ENCODE data around the gene AQP12A.

DNA sequence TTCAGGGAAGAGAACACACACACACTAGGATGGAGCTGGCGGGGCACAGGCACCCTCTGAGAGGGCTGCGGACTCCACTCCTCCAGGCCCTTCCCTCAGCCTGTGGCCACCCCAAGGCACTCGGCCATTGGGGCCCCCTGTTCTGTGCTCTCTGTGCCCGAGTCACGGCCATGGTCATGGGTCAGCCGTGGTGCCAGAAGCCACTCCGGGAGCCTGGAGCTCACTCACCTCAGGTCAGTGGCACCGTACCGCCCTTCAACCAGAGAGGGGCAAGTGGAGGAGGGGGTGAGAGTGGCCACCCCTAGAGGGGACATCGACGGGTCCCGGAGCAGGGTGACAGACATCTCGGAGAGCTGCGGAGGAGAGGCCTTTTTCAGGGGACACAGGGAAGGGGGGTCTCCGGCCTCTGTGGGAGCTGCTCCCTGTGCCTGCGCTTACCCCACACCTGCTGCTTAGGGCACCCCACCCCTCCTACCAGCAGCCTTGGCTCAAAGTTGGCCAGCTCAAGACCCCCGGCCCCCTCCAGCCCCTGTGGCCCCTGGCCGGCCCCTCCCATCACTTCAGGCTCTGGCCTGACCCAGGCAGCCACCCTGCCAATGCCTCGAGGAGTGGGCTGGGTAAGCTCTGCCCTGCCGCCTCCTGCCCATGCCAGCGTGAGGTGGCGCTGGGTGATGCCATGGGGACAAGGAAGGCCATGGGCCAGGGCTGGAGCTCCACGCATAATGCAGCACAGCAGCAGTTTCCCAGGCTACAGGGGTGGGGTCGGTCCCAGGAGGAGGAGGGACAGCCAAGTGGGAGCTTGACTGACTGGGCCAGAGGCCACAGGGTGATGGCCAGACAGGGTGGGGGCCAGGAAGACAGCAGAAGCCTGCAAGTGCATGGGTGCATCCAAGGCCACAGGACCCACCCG is 29.3 kb downstream of the AQP12A start:
- TF ChIP-seq, protein P1, sequence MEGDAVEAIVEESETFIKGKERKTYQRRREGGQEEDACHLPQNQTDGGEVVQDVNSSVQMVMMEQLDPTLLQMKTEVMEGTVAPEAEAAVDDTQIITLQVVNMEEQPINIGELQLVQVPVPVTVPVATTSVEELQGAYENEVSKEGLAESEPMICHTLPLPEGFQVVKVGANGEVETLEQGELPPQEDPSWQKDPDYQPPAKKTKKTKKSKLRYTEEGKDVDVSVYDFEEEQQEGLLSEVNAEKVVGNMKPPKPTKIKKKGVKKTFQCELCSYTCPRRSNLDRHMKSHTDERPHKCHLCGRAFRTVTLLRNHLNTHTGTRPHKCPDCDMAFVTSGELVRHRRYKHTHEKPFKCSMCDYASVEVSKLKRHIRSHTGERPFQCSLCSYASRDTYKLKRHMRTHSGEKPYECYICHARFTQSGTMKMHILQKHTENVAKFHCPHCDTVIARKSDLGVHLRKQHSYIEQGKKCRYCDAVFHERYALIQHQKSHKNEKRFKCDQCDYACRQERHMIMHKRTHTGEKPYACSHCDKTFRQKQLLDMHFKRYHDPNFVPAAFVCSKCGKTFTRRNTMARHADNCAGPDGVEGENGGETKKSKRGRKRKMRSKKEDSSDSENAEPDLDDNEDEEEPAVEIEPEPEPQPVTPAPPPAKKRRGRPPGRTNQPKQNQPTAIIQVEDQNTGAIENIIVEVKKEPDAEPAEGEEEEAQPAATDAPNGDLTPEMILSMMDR (IDR thresholded peaks at IDR 0.05), result no peak
- TF ChIP-seq POLR2A (IDR thresholded peaks at IDR 0.05), result no peak

Measured in adrenal gland (tissue), 5 donors.